Left ventricle myocardium inferior (tissue), 1 donor: ENCODE results near the gene UHRF1. TPM values are rescaled to one million over a fixed set of nuclear protein-coding genes. Genes with fewer than 3 reads are reported as not detected.

Experiments
- DNase-seq: peaks from one replicate; pipeline ENCODE4 v3.0.0-alpha.2; 2020
- H3K27ac ChIP-seq: fragments of 200-600 bp; replicated peaks from 2 replicates; pipeline ENCODE4 v1.8.0; 2021
- H3K27me3 ChIP-seq: fragments of 200-600 bp; 2 replicates; pipeline ENCODE4 v1.8.0; 2021; ENCODE audit warnings: low read depth
- H3K36me3 ChIP-seq: fragments of 200-600 bp; 2 replicates; pipeline ENCODE4 v1.8.0; 2021
- H3K4me1 ChIP-seq: fragments of 200-600 bp; 2 replicates; pipeline ENCODE4 v1.8.0; 2021
- H3K4me3 ChIP-seq: fragments of 200-600 bp; 2 replicates; pipeline ENCODE4 v1.8.0; 2021; ENCODE audit warnings: mild to moderate bottlenecking, moderate library complexity
- H3K9me3 ChIP-seq: fragments of 200-600 bp; replicated peaks from 2 replicates; pipeline ENCODE4 v1.8.0; 2021
- intact Hi-C: fragments of 100-400 bp; cut with micrococcal nuclease; formaldehyde crosslinking; loops from one replicate; pipeline ENCODE4 v1.11.0; 2022
- microRNA-seq: library from miRNA; unstranded; fragments of <30 nt; microRNA quantifications from one replicate; pipeline ENCODE4 v1.2.0, GENCODE V29; 2020
- total RNA-seq: library from RNA; stranded (reverse); fragmentation: NEBNext Ultra II Directional; extraction: Animal tissue kit (Norgen Biotek cat#: 25700); gene quantifications from one replicate; pipeline ENCODE4 v1.2.1, GENCODE V29; 2021
- TF ChIP-seq, protein P1 (sequence below): fragments of 200-600 bp; IDR thresholded peaks from 2 replicates; pipeline ENCODE4 v1.8.0; 2021; ENCODE audit warnings: antibody characterized with exemption, mild to moderate bottlenecking, borderline replicate concordance
- donor health status: DM: no; HTN: yes; CAD: no; lungs with severe emphysema.

The UHRF1 gene
- total RNA-seq, 1 donor from 2014 or later, result 1.3 TPM

DNA sequence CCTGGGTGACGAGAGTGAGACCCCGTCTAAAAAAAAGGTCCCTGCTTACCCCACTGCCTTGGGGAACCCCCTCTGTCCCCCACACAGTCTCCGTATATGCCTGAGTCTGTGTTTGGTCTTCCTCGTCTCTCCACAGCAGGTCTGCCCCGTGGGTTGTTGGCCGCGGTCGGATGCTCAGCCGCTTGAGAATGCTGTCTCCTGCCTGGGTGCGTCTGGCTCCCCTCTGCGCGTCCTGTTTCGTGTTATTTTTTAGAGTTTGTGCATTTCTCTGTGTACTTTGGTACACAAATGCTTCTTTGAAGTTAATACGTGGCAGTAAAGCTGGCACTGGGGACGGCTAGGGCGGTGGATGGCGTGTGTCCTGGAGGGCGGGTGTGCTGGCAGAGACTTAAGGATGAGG lies 94.5 kb downstream of the UHRF1 start:
- H3K9me3 ChIP-seq, result peaks cover 7% of the 10 kb centered on the region
- H3K36me3 ChIP-seq, result peaks cover 3% of the 10 kb centered on the region
- peaks cover 27% of the 10 kb centered on the region for H3K4me1 ChIP-seq
- DNase-seq, result no peak
- H3K4me3 ChIP-seq, result no peak overlapping the region
- H3K27ac ChIP-seq, result no peak overlapping the region
- H3K27me3 ChIP-seq, result no peaks in the 10 kb centered on the region
- intact Hi-C loops, result no loop called here
- TF ChIP-seq, protein P1, sequence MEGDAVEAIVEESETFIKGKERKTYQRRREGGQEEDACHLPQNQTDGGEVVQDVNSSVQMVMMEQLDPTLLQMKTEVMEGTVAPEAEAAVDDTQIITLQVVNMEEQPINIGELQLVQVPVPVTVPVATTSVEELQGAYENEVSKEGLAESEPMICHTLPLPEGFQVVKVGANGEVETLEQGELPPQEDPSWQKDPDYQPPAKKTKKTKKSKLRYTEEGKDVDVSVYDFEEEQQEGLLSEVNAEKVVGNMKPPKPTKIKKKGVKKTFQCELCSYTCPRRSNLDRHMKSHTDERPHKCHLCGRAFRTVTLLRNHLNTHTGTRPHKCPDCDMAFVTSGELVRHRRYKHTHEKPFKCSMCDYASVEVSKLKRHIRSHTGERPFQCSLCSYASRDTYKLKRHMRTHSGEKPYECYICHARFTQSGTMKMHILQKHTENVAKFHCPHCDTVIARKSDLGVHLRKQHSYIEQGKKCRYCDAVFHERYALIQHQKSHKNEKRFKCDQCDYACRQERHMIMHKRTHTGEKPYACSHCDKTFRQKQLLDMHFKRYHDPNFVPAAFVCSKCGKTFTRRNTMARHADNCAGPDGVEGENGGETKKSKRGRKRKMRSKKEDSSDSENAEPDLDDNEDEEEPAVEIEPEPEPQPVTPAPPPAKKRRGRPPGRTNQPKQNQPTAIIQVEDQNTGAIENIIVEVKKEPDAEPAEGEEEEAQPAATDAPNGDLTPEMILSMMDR, result no peak

DNA sequence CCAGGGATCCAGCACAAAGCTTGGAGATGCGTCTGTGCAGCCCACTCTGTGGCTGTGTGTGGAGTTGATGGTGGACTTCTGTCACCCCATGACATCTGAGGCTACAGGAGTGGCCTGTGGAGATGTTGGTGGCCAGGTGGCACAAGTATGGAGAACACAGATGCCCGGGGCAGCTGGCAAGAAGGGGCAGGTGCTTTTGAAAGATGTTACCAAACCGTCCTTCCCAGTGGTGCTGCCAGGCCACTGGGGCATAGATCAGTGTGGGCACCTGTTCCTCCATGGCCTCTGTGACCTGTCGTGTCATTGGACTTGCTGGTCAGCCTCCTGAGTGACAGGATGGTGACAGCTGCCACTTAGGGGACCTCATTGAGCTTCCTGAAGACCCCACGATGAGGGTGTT lies 95.8 kb downstream of the UHRF1 start:
- no peak overlapping the region for H3K4me3 ChIP-seq
- intact Hi-C loops, result no loop called here
- DNase-seq, result no peak

DNA sequence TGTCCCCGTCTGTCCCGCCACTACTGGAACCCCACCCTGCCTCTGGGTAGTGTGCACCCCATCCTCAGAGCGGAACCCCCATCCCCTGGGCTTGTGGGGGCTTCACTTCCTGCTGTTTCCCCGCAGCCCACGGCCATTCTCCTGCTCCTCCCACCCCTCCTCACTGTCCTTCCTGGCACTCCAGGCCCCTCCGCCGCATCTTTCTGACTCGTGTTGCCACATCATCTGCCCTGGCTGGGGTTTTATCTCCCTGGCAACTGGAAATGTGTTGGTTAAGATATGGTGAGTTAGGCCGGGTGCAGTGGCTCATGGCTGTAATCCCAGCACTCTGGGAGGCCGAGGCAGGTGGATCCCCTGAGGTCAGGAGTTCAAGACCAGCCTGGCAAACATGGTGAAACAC lies 96.9 kb downstream of the UHRF1 start:
- peaks cover 47% of the 10 kb centered on the region for H3K4me1 ChIP-seq
- intact Hi-C loops, result no loop called here
- peak overlapping the region; percentile 43 for H3K27ac ChIP-seq
- no peak for DNase-seq
- H3K36me3 ChIP-seq, result peaks cover 3% of the 10 kb centered on the region
- peaks cover 7% of the 10 kb centered on the region for H3K9me3 ChIP-seq
- TF ChIP-seq, protein P1, result no peak
- no peaks in the 10 kb centered on the region for H3K27me3 ChIP-seq
- no peak overlapping the region for H3K4me3 ChIP-seq

More for the DNA sequence above, 95.8 kb downstream of the UHRF1 start:
- Histone ChIP-seq H3K4me1 (peaks cover 40% of the 10 kb centered on the region), H3K27me3 (no peaks in the 10 kb centered on the region), H3K9me3 (peaks cover 7% of the 10 kb centered on the region), H3K27ac (no peak overlapping the region), H3K36me3 (peaks cover 3% of the 10 kb centered on the region)
- TF ChIP-seq, protein P1, result no peak

DNA sequence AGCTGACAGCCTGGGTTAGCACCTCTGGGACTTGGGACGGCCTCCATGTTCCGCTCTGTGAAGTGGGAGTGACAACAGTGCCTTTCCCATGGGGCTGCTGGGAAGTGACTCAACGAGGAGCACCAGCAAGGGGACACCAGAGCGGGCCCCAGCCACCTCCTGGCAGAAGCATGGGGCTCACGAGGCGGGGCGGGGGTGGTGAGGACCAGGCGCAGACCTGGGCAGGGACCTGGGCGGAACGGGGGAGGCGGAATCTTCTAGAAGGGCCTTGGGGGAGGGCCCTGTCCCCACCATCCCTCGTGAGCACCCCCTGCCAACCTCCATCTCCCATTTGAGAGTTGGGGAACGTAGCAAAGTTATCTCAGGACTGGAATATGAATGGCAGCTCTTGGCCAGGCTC lies 97.5 kb downstream of the UHRF1 start:
- H3K27ac ChIP-seq, result peak overlapping the region; percentile 43
- H3K27me3 ChIP-seq, result no peaks in the 10 kb centered on the region
- H3K36me3 ChIP-seq, result peaks cover 3% of the 10 kb centered on the region
- TF ChIP-seq, protein P1, result no peak
- peaks cover 7% of the 10 kb centered on the region for H3K9me3 ChIP-seq
- no peak for DNase-seq
- H3K4me3 ChIP-seq, result no peak overlapping the region
- peaks cover 54% of the 10 kb centered on the region for H3K4me1 ChIP-seq
- intact Hi-C loops, result no loop called here

Small RNA genes within 50 kb of the gene (microRNA-seq; reads per million reads assigned to microRNA genes)
- gene MIR4747, result not detected

Other genes with a start within 250 kb of the UHRF1 start
- gene MYDGF, start 239.2 kb upstream of the UHRF1 start, total RNA-seq, result 26.3 TPM
- gene DPP9, start 185.7 kb upstream of the UHRF1 start, total RNA-seq, result 52.5 TPM
- 46.5 TPM for gene FEM1A, start 117.8 kb upstream of the UHRF1 start, total RNA-seq
- 6.1 TPM for gene TICAM1, start 77.8 kb upstream of the UHRF1 start, total RNA-seq
- 26.7 TPM for gene PLIN3, start 41.8 kb upstream of the UHRF1 start, total RNA-seq
- gene ARRDC5, start 6.6 kb upstream of the UHRF1 start, total RNA-seq, result not detected
- gene KDM4B, start 59.6 kb downstream of the UHRF1 start, total RNA-seq, result 34.1 TPM